ENCODE data around the gene EYS.

DNA sequence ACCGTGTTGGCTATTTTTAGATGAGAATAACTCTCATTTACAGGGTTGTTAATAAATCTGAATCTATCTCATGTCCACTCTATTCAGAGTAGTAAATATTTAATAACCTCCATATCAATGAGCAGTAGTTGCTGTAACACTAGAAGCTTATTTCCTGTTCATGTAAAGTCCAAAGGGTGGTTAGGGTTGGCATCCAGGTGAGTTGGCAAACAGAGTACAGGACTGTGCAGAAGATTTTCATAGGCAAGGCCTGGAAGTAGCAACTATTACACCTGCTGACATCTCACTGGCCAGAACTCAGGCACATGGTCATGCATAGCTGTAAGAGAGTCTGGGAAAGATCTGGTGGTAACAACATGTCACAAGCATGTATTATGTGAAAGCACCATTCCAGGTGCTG, 1923.9 kb downstream of the EYS start:
- TF ChIP-seq, protein P1, sequence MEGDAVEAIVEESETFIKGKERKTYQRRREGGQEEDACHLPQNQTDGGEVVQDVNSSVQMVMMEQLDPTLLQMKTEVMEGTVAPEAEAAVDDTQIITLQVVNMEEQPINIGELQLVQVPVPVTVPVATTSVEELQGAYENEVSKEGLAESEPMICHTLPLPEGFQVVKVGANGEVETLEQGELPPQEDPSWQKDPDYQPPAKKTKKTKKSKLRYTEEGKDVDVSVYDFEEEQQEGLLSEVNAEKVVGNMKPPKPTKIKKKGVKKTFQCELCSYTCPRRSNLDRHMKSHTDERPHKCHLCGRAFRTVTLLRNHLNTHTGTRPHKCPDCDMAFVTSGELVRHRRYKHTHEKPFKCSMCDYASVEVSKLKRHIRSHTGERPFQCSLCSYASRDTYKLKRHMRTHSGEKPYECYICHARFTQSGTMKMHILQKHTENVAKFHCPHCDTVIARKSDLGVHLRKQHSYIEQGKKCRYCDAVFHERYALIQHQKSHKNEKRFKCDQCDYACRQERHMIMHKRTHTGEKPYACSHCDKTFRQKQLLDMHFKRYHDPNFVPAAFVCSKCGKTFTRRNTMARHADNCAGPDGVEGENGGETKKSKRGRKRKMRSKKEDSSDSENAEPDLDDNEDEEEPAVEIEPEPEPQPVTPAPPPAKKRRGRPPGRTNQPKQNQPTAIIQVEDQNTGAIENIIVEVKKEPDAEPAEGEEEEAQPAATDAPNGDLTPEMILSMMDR (IDR thresholded peaks at IDR 0.05) = no peak
- TF ChIP-seq POLR2A (IDR thresholded peaks at IDR 0.05) (no peak), POLR2AphosphoS5 (IDR thresholded peaks at IDR 0.05) (no peak)

Data from gastroesophageal sphincter (tissue), 3 donors.